IPS-15b (cell line): Measurements from ENCODE around the gene OR2G2.

Experiments
- H3K27me3 ChIP-seq: one replicate; pipeline ENCODE4 v1.6.1; 2013; ENCODE audit warnings: low read length; ENCODE audit not compliant: control insufficient read depth, insufficient read depth
- H3K36me3 ChIP-seq: one replicate; pipeline ENCODE4 v1.6.1; 2013; ENCODE audit warnings: low read length; ENCODE audit not compliant: control insufficient read depth, insufficient read depth
- H3K4me1 ChIP-seq: one replicate; pipeline ENCODE4 v1.6.1; 2013; ENCODE audit warnings: mild to moderate bottlenecking, low read length; ENCODE audit not compliant: control insufficient read depth, insufficient read depth
- H3K4me3 ChIP-seq: one replicate; pipeline ENCODE4 v1.5.1; 2013; ENCODE audit warnings: low read depth, low read length
- H3K9ac ChIP-seq: one replicate; pipeline ENCODE4 v1.6.1; 2013; ENCODE audit warnings: low read depth, mild to moderate bottlenecking, low read length
- H3K9me3 ChIP-seq: one replicate; pipeline ENCODE4 v1.6.1; 2013; ENCODE audit warnings: mild to moderate bottlenecking, low read length; ENCODE audit not compliant: control insufficient read depth, insufficient read depth

The OR2G2 gene, protein sequence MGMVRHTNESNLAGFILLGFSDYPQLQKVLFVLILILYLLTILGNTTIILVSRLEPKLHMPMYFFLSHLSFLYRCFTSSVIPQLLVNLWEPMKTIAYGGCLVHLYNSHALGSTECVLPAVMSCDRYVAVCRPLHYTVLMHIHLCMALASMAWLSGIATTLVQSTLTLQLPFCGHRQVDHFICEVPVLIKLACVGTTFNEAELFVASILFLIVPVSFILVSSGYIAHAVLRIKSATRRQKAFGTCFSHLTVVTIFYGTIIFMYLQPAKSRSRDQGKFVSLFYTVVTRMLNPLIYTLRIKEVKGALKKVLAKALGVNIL

DNA sequence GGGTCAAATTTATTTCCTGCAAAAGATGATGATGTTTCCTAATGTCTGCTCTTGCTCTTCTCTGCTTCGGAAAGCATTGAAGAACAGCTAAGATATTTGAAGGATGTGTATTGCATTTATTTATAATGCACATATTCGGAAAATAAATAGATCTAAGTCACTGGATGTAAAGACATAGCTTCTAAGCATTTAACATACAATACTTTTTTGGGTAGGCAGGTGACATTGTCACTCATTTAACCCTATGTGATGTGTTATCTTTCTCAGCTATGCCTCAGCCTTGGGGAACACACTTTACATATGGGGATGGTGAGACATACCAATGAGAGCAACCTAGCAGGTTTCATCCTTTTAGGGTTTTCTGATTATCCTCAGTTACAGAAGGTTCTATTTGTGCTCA is at the start of gene OR2G2:
Gene OR2G2, plus strand, starts transcription at position 301 of the 400 bp plus-strand sequence. Its CDS starts 0 bp downstream, at position 301.
- Histone ChIP-seq H3K36me3 (no peaks in the 10 kb centered on the region), H3K9me3 (no peaks in the 10 kb centered on the region), H3K4me1 (no peaks in the 10 kb centered on the region), H3K4me3 (no peak within 1 kb of the TSS), H3K27me3 (no peaks in the 10 kb centered on the region), H3K9ac (no peak within 1 kb of the TSS)

- Histone ChIP-seq H3K4me1 (no peaks in the 10 kb centered on the region), H3K4me3 (no peak overlapping the region), H3K36me3 (no peaks in the 10 kb centered on the region), H3K27me3 (no peaks in the 10 kb centered on the region), H3K9me3 (no peaks in the 10 kb centered on the region), H3K9ac (no peak overlapping the region)
Observed at GRCh38 chr1:247538561-247538960, 49.6 kb upstream of the OR2G2 start.

DNA sequence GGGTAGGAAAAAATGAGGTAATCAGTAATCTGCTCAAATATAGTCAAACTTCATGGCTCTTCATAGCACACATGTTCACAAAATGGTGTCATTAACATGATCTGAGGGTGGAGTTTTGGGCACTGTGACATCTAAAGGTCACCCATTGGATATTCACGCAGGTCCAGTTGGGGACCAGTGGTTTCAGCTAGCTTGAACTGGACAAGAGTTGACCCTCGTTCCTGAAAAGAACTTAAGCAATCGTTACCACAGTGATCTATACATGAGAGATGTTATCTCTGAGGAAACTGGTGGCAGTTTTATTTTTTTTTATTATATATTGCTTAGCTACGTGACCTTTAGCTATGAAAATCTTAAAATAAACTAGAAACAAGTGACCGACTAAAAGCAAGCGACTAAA is 48.9 kb upstream of the OR2G2 start:
- no peak overlapping the region for H3K4me3 ChIP-seq
- no peaks in the 10 kb centered on the region for H3K4me1 ChIP-seq
- H3K27me3 ChIP-seq = no peaks in the 10 kb centered on the region
- H3K9ac ChIP-seq = no peak overlapping the region
- no peaks in the 10 kb centered on the region for H3K9me3 ChIP-seq
- H3K36me3 ChIP-seq = no peaks in the 10 kb centered on the region

DNA sequence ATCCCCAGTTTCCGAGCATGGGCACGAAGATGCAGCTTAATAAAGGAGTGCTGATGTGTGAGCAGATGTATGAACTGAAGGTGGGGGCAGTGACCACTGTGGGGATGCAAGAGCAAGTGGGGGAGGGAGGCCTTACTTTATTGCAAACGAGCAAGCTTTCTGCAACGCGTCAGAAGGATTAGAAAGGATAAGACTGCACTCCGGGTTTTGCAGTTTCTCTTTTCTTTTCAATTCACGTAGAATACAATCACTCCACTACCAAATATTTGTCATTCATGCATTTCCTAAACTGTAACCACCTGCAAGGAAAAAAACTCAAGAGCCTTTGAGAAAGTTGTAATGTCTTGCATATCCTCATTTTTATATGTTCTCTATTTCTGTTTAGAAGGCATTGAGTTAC is 47.6 kb upstream of the OR2G2 start:
- no peaks in the 10 kb centered on the region for H3K27me3 ChIP-seq
- H3K4me3 ChIP-seq = no peak overlapping the region
- H3K9ac ChIP-seq = no peak overlapping the region
- H3K9me3 ChIP-seq = no peaks in the 10 kb centered on the region
- H3K36me3 ChIP-seq = no peaks in the 10 kb centered on the region
- H3K4me1 ChIP-seq = no peaks in the 10 kb centered on the region

DNA sequence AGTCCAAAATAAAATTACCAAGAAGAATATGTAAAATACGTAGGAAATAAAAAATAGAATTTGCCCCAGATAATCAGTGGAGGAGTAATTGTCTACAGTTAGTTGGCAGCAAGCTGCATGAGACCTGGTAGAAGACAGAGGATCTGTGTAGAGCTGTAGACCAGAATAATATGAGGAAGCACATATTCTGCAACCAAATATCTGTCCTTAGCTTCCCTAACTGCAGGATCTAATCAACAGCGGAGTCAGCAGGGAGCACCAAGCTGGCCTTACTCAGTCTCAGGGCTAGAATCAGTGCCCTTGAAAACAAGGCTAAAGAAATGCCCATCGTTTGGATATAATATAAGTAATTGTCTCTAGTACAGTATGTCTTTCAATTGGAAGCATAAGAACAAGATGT is 45.3 kb upstream of the OR2G2 start:
- H3K4me3 ChIP-seq = no peak overlapping the region
- no peaks in the 10 kb centered on the region for H3K27me3 ChIP-seq
- H3K9ac ChIP-seq = no peak overlapping the region
- no peaks in the 10 kb centered on the region for H3K4me1 ChIP-seq
- H3K36me3 ChIP-seq = no peaks in the 10 kb centered on the region
- H3K9me3 ChIP-seq = no peaks in the 10 kb centered on the region

DNA sequence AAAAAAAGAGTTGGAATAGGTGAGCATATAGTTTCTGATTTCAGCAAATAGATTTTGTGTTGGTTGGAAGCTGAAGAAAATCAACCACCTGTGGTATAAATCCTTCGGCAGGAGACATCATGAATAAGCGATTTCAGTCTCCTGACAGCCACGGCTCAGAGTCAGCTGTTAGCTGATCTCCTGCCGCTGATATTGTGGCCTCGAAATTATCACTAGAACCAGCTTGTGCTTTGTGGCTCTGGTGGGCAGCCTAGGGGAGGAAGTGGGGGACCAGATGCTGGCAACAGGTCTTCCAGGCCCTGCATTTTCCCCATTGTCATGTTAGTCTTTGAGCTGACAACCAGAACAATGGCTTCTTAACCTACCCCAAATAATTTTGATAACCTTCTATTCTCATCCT is 40.1 kb upstream of the OR2G2 start:
- H3K9me3 ChIP-seq = no peaks in the 10 kb centered on the region
- no peak overlapping the region for H3K4me3 ChIP-seq
- no peaks in the 10 kb centered on the region for H3K4me1 ChIP-seq
- H3K9ac ChIP-seq = no peak overlapping the region
- no peaks in the 10 kb centered on the region for H3K27me3 ChIP-seq
- H3K36me3 ChIP-seq = no peaks in the 10 kb centered on the region

GRCh38 chr1:247548769-247549182 is 39.4 kb upstream of the OR2G2 start, which contains the start of gene GCSAML:
Gene GCSAML (plus strand): TSS chr1:247549134. CDS start chr1:247549192, 58 bp downstream.
- Histone ChIP-seq H3K9ac (no peak within 1 kb of the TSS), H3K4me1 (no peaks in the 10 kb centered on the region), H3K4me3 (no peak within 1 kb of the TSS), H3K36me3 (no peaks in the 10 kb centered on the region), H3K27me3 (no peaks in the 10 kb centered on the region), H3K9me3 (no peaks in the 10 kb centered on the region)

DNA sequence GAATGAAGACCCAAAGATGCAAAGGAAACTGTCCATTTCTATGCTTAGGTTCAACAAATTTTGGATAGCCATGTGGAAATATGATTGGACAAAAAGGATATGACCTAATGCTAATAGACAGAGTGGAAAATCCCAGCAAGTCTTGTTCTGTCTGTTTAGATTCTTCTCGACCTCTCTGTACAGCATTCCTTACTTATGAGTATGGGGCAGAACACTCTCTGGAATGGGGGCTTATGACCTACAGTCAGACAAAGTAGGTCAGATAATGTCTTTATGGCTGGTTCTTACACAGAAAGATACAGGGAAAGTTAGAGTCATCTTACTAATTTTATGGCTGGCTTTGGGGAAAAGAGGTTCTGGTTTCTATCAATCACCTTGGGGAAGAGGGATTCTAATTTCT is 36.4 kb upstream of the OR2G2 start:
- Histone ChIP-seq H3K9ac (no peak overlapping the region), H3K4me3 (no peak overlapping the region), H3K9me3 (no peaks in the 10 kb centered on the region), H3K27me3 (no peaks in the 10 kb centered on the region), H3K36me3 (no peaks in the 10 kb centered on the region), H3K4me1 (no peaks in the 10 kb centered on the region)

GRCh38 chr1:247552231-247552630 is 35.9 kb upstream of the OR2G2 start:
- Histone ChIP-seq H3K27me3 (no peaks in the 10 kb centered on the region), H3K4me1 (no peaks in the 10 kb centered on the region), H3K4me3 (no peak overlapping the region), H3K9ac (no peak overlapping the region), H3K36me3 (no peaks in the 10 kb centered on the region), H3K9me3 (no peaks in the 10 kb centered on the region)

DNA sequence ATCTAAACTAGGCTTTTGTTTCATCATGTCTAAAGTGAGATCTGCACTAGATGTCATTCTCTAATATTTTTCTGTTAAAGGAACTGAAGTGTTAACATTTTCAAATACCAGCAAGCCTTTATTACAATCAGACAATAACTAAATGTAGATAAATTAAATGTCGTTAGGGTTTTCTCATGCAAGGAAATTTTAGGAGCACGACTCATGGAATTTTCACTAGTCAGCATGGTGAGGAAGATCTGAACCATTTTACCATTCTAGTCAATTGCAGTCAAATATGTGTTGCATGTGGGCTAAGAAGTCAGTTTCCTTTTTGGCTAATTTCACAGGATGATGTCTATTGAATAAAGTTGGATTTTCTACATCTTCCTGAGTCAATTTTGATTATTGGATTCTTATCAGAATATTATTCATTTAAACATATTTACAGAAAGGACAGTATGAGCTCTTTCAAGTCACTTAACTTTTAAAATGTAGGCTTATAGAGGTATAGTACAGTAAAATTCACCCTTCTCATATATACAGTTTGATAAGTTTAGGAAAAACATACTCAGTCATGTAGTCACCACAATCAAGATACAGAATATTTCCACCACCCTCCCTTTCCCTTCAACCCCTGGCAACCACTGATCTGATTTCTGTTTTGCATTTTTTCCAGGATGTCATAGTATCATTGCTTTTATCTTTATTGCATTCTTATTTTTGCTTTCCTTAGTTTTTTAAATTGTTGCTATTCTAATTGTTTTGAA is 30.1 kb upstream of the OR2G2 start:
- no peaks in the 10 kb centered on the region for H3K9me3 ChIP-seq
- H3K4me3 ChIP-seq = no peak overlapping the region
- H3K27me3 ChIP-seq = no peaks in the 10 kb centered on the region
- no peak overlapping the region for H3K9ac ChIP-seq
- no peaks in the 10 kb centered on the region for H3K36me3 ChIP-seq
- peaks cover 8% of the 10 kb centered on the region for H3K4me1 ChIP-seq

DNA sequence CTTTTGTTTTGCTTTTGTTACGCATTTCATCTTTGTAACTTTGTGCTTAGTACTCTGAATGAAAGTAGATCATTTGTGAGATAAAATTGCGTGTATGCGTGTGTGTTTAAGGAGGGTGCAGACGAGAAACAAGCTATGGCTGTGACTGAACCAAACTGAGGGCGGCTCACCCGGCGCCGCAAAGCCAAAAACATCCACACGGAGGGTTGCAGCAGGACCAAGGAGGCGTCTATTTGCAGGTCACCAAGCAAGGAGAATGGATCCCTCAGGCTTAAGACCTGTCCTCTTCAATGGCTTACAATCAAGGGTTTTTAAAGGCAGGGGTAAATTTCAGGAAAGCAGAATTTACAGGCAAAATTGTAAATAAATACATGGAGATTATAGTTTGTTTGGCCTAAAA is 26.4 kb upstream of the OR2G2 start:
- H3K4me3 ChIP-seq = no peak overlapping the region
- no peak overlapping the region for H3K9ac ChIP-seq
- H3K27me3 ChIP-seq = no peaks in the 10 kb centered on the region
- no peaks in the 10 kb centered on the region for H3K9me3 ChIP-seq
- peaks cover 8% of the 10 kb centered on the region for H3K4me1 ChIP-seq
- H3K36me3 ChIP-seq = no peaks in the 10 kb centered on the region

GRCh38 chr1:247562198-247562597 is 26.0 kb upstream of the OR2G2 start:
- no peak overlapping the region for H3K9ac ChIP-seq
- no peaks in the 10 kb centered on the region for H3K27me3 ChIP-seq
- no peaks in the 10 kb centered on the region for H3K9me3 ChIP-seq
- H3K4me3 ChIP-seq = no peak overlapping the region
- H3K36me3 ChIP-seq = no peaks in the 10 kb centered on the region
- peaks cover 8% of the 10 kb centered on the region for H3K4me1 ChIP-seq
